NCI-H1417 (cell line): ENCODE measurements around the gene TMEM79.

Experiments used
- DNase-seq, 3 experiments: peaks; one replicate each; lab custom pipeline; 2025; lab: John Stamatoyannopoulos, UW

The TMEM79 gene

DNA sequence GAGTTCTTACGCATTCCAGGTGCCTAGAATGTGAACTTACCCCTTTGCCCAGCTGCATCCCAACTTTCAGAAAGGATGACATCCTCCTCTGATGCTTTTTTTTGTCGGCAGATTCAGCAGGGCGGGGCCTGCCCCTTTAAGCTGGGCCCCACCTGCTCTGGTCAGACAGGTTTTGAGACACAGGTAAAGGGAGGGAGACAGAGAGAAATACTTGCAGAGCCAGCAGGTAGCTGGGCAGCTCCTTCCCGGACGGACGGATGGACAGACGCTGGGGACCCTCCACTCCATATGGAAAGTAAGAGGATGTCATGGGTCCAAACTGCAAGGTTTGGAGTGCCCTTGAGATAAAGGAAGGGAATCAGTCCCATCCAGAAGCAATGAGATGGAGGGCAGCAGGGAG is at the start of gene TMEM79:
Gene TMEM79, plus strand, starts transcription at position 214 of the 400 bp plus-strand sequence. CDS start 902 bp downstream, outside the sequence.
- no peak for DNase-seq

GRCh38 chr1:156236164-156236563 is 48.0 kb upstream of the TMEM79 start:
- no peak for DNase-seq

DNA sequence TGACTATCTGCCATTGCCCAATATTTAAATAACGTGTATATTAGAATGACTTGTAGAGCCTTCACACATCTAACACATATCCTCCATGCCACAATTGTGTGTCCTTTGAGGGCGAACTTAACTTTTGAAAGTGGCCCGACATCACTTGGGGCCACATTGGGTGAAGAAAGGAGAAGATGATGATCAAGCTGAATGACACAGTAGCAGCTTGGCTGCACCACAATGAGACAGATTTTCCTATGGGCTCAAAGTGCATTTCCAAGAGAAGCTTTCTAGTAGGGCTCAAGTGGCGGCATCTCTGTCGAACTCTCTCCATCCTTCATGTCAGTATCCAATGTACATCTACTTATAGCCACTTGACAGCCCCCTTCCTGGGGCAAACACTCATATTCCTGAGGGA is 45.9 kb upstream of the TMEM79 start:
- DNase-seq = no peak

DNA sequence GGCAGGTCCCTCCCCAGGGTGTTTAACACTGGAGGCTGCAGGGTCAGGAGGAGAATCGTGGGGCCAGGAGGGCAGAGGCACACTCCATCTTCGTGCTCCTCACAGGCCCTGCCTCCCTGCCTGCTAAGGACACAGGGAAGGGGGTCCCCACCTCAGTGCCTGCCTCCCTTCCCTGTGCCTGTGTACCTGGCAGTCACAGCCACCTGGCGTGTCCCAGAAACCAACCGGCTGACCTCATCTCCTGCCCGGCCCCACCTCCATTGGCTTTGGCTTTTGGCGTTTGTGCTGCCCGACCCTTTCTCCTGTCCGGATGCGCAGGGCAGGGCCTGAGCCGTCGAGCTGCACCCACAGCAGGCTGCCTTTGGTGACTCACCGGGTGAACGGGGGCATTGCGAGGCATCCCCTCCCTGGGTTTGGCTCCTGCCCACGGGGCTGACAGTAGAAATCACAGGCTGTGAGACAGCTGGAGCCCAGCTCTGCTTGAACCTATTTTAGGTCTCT is 42.8 kb upstream of the TMEM79 start:
- DNase-seq = no peak

DNA sequence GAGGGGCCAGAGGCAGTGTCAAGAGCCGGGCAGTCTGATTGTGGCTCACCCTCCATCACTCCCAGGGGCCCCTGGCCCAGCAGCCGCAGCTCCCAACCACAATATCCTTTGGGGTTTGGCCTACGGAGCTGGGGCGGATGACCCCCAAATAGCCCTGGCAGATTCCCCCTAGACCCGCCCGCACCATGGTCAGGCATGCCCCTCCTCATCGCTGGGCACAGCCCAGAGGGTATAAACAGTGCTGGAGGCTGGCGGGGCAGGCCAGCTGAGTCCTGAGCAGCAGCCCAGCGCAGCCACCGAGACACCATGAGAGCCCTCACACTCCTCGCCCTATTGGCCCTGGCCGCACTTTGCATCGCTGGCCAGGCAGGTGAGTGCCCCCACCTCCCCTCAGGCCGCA is 42.2 kb upstream of the TMEM79 start, which contains the start of gene BGLAP:
Gene BGLAP, plus strand, starts transcription at position 259 of the 400 bp plus-strand sequence. Its CDS starts 48 bp downstream, at position 307.
- no peak for DNase-seq

DNA sequence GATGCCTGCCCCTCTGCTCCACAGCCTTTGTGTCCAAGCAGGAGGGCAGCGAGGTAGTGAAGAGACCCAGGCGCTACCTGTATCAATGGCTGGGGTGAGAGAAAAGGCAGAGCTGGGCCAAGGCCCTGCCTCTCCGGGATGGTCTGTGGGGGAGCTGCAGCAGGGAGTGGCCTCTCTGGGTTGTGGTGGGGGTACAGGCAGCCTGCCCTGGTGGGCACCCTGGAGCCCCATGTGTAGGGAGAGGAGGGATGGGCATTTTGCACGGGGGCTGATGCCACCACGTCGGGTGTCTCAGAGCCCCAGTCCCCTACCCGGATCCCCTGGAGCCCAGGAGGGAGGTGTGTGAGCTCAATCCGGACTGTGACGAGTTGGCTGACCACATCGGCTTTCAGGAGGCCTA is 41.4 kb upstream of the TMEM79 start:
- no peak for DNase-seq

- no peak for DNase-seq
Observed at GRCh38 chr1:156244126-156244525, 40.0 kb upstream of the TMEM79 start.

DNA sequence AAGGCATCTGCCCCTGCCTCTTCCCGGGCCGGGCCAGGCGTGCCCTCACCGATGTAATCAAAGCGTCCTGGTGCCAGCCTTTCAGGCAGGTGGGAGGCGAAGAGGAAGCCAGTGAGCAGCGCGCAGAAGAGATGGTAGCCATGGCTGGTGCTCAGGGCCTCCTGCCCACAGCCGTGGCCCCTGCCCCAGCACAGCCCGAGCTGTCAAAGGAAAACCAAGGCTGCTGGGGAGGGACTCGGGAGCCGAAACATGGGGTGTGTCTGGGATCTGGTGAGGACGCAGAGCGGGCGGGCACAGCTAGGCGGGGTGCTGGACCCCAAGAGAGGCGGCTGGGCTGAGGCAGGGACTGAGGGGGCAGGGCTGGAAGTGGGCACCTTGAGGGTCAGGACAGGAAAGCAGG is 39.4 kb upstream of the TMEM79 start:
- no peak for DNase-seq

DNA sequence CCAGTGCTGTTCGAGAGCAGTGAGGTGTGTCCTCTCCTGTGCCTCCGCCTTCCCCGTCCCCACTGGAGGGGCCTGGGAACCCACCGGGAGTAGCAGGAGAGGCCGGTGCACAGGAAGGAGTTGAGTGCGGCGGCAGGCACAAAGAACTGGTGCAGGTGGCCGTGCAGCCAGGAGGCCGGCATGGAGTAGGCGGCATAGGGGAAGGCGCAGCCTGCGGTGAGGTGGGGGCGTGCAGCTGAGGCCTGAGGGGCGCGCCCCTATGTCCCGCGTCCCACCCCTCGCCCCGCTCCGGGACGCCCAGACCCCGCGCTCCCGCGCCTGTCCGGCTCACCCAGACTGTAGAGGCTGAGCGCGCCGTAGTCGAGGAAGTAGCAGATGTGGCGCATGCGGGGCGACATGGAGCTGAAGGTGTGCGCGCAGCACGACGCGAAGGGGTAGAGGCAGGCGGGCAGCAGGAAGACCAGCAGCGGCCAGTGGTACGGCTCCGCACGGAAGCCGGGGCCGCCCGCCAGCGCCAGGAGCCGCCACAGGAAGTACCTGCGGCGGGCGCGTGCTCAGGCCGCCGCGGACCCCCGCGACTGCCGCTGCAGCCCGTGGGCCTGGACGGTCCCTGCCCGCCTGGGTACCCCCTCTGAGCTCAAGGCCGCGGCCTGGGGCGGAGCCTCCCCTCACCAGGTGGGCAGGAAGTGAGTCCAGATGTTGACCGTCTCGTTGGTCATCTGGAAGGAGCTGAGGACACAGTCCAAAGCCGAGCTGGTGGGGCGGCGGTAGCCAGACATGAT is 38.5 kb upstream of the TMEM79 start:
- peak in 2 of 3 experiments; percentile 69 to 72 for DNase-seq

GRCh38 chr1:156246241-156246780 is 37.8 kb upstream of the TMEM79 start:
- DNase-seq = no peak

DNA sequence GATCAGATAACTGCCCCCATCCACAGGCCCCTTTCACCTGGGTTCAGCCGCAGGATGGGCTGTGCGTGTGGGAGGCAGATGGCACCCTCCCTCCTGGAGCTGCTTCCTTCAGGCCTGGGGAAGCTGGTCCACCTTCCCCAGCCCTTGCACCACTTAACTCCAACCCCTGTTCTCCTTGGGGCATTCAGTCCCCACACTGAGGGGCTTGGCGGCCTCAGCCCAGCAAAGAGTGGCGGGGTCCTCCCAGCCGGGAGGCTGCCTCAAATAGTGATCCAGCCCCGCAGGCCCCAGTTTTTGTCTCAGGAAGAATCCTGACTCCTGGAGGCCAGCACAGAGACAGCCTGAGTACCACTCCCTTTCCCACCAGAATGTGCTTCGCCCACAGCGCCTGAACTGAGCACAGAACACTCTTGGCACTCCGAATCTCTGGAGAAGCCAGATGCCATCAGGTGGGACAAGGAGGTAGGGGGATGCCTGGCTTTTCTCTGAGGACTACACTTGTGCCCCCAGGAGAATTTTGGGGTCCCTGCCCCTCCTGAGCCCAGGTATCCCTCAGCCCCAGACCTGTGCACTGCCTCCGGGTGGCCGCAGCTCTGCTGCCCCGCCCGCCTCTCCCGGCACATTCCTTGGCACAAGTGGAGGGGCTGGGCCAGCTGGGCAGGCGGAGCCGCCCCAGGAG is 37.2 kb upstream of the TMEM79 start:
- no peak for DNase-seq

- DNase-seq = peak in 1 of 3 experiments; percentile 20
Observed at GRCh38 chr1:156247460-156248322, 36.4 kb upstream of the TMEM79 start, which contains the start of gene PAQR6. PAQR6 (minus strand) TSS chr1:156248056; CDS start chr1:156246731, 1,325 bp downstream.

GRCh38 chr1:156248323-156248683 is 35.8 kb upstream of the TMEM79 start:
- DNase-seq = no peak

- no peak for DNase-seq
Observed at GRCh38 chr1:156249593-156249992, 34.5 kb upstream of the TMEM79 start.

GRCh38 chr1:156251527-156251926 is 32.6 kb upstream of the TMEM79 start:
- DNase-seq = no peak

GRCh38 chr1:156253634-156254033 is 30.5 kb upstream of the TMEM79 start:
- no peak for DNase-seq

- no peak for DNase-seq
Observed at GRCh38 chr1:156257711-156258110, 26.4 kb upstream of the TMEM79 start.

DNA sequence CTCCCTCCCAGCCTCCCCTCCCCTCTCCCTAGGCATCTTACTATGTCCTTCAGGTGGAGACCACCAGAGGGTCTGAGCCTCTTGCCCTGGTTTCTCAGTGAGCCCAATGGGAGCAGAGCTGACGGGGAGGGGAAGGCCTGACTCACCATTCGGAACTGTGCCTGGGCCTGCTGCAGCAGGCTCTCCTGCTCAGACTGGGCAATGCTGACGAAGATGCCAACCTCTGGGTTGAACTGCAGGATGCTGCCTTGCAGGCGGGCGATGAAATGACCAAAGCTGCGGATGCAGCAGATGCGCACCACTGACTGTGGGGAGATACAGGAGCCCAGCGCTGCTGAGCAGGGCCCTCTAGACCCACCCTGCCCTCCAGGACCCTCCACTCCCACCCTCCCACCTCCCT is 25.3 kb upstream of the TMEM79 start:
- DNase-seq = no peak

DNA sequence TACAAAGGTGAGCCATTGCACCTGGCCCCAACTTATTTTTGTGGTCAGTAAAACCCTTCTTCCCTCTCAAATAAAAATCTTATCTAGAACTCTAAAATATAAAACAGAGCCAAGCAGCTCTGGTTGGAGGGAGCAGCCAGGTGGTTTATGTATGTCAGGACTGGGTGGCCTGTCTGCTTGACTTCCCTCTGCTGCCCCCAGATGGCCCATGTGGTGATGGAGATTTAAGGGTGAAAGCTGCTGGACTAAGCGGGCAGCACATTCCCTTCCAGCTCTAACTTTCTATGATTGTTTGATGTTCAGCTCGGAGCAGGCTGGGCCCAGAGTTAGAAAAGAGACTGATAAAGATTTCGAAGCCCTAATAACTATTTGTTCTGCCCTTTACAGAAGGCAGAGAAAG is 24.3 kb upstream of the TMEM79 start:
- DNase-seq = no peak

DNA sequence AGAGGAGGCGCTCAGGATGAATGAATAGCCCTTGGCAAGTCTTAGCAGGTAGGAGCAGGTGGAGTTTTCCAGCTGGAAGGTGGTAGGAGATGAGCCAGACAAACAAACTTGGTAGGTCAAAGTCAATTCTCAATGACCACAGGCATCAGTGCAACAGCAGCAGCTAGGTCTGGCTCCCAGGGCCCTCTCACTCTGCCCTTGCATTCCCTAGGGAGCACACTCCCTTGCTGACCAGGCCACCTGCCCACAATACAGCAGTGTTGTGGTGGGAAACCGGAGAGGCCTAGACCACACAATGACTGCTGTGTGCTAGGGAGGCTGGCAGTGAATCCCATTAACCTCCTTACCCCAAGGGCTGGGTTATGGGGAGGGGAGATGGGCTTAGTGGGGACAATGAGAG is 23.2 kb upstream of the TMEM79 start:
- DNase-seq = no peak

DNA sequence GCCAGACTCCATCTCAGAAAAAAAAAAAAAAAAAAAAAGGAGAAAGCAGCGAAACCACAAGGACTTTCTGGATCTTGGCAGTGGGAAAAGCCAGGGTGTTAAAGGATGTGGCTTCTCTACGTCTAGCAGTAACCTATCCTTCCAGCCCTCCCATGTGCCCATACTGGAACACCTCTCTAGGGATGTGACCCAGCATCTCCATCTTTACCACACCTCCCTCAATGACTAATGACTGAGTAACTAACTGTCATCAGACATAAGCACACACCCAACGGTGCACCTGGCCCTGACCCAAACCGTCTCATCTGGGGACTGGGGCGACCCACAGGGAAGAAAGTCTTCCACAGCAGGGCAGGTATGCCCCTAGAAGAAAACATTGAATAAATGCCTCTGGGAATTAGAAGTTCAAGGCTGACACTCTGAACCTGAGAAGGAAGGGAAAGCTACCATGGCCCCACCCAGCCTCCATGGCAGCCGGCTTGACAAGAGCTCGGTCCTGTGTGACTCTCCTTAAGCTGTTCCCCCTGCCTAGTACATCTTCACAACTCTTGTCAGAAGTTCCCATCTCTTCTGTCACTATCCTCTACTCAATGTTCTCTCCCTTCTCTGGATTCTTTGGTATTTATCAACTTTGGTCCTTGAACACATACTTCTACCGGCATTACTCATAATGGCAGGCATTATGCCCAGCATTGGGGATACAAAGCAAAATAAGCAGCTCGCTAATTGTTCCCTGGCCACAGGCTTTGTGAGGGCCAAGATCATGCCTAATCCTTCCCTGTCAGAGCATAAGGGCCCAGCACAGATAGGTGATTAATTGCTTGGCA is 21.5 kb upstream of the TMEM79 start:
- no peak for DNase-seq
